22Rv1 (cell line): ENCODE data around the gene CFAP73.

Source experiments
- CTCF ChIP-seq: fragments of 450-650 bp; IDR thresholded peaks from 2 replicates; pipeline ENCODE4 v1.5.1; 2017; ENCODE audit warnings: mild to moderate bottlenecking
- ZFX ChIP-seq: fragments of 450-650 bp; IDR thresholded peaks from 2 replicates; pipeline ENCODE4 v1.6.1; 2017; ENCODE audit warnings: antibody characterized with exemption, borderline replicate concordance

- no peak for TF ChIP-seq CTCF
- TF ChIP-seq ZFX, result no peak
These were observed 2.1 kb downstream of the CFAP73 start for GRCh38 chr12:113151655-113152054.
